ENCODE data around the gene NUP133. TPM values are rescaled to one million over a fixed set of nuclear protein-coding genes. Genes with fewer than 3 reads are reported as not detected.

NUP133 gene
- total RNA-seq, 1 donor from 2014 or later: 9.3 TPM

DNA sequence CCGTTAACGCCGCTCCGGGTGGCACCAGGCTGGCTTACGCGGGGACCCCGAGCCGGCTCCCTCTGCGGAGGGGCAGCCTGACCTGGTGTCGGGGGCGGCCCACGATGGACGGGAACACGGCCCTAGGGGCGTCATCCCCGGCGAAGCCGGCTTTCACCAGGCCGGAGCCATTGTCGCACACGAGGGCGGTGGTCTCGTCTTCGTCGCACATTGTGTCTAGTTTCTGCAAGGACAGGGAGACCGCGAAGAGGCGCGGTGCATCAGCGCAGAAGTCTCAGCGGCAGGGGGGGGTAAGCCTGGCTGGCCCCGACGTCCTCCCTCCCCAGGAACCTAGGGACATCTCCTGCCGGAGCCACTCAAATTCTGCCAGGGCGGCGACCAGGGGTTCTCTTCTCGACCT, 75.2 kb downstream of the NUP133 start:
- Histone ChIP-seq H3K9me3 (no peaks in the 10 kb centered on the region), H3K36me3 (no peaks in the 10 kb centered on the region), H3K27ac (no peak overlapping the region), H3K4me1 (peaks cover 5 to 21% of the 10 kb centered on the region in 2 donors), H3K27me3 (peaks cover 22% of the 10 kb centered on the region), H3K4me3 (peak overlapping the region in 1 of 2 donors; percentile 43)
- TF ChIP-seq, protein P1, sequence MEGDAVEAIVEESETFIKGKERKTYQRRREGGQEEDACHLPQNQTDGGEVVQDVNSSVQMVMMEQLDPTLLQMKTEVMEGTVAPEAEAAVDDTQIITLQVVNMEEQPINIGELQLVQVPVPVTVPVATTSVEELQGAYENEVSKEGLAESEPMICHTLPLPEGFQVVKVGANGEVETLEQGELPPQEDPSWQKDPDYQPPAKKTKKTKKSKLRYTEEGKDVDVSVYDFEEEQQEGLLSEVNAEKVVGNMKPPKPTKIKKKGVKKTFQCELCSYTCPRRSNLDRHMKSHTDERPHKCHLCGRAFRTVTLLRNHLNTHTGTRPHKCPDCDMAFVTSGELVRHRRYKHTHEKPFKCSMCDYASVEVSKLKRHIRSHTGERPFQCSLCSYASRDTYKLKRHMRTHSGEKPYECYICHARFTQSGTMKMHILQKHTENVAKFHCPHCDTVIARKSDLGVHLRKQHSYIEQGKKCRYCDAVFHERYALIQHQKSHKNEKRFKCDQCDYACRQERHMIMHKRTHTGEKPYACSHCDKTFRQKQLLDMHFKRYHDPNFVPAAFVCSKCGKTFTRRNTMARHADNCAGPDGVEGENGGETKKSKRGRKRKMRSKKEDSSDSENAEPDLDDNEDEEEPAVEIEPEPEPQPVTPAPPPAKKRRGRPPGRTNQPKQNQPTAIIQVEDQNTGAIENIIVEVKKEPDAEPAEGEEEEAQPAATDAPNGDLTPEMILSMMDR (IDR thresholded peaks at IDR 0.05): no peak
- no peak for DNase-seq (ENCODE audit: low spot score in 2 of 2)
- intact Hi-C loops (cut with DNase I): no loop called here

DNA sequence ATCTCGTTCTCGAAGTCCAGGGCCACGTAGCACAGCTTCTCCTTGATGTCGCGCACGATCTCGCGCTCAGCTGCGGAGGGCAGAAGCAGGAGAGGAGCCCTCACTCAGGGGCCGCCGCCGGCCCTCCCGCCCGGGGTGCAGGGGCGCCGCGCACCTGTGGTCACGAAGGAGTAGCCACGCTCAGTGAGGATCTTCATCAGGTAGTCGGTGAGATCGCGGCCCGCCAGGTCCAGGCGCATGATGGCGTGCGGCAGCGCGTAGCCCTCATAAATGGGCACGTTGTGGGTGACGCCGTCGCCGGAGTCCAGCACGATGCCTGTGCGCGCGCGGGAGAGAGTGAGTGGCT, 76.1 kb downstream of the NUP133 start:
- intact Hi-C loops (cut with DNase I): no loop called here
- peak overlapping the region; percentile 28 to 43 for H3K4me3 ChIP-seq

DNA sequence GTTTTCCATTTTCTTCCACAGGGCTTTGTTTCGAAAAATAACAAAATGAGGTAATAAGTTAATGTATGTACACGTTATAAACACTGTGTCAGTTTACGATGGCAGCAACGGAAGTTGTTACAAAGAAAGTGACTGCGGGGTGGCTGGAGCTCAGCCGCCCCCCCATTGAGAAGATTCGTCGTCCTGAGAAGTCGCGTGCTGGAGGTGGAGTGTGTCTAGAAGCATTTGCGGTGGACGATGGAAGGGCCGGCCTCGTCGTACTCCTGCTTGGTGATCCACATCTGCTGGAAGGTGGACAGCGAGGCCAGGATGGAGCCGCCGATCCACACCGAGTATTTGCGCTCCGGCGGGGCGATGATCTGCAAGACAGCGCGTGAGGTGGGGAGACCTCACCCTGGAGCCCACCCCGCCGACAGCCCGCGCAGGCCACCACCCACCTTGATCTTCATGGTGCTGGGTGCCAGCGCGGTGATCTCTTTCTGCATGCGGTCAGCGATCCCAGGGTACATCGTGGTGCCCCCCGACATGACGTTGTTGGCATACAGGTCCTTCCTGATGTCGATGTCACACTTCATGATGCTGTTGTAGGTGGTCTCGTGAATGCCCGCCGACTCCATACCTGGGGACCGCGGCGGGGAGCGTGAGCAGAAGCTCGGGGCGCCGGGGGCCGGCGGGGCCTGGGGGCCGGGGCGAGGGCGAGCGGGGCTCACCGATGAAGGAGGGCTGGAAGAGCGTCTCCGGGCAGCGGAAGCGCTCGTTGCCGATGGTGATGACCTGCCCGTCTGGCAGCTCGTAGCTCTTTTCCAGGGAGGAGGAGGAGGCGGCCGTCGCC, 76.6 kb downstream of the NUP133 start:
- Histone ChIP-seq H3K27me3 (peaks cover 22% of the 10 kb centered on the region), H3K27ac (no peak overlapping the region), H3K4me3 (peak overlapping the region; percentile 28 to 43), H3K9me3 (no peaks in the 10 kb centered on the region), H3K4me1 (peaks cover 5 to 21% of the 10 kb centered on the region in 2 donors), H3K36me3 (no peaks in the 10 kb centered on the region)
- TF ChIP-seq, protein P1 (IDR thresholded peaks at IDR 0.05): no peak
- intact Hi-C loops (cut with DNase I): no loop called here
- no peak for DNase-seq (ENCODE audit: low spot score in 2 of 2)

More for the DNA sequence above, 76.1 kb downstream of the NUP133 start:
- Histone ChIP-seq H3K9me3 (no peaks in the 10 kb centered on the region), H3K4me1 (peaks cover 5 to 21% of the 10 kb centered on the region in 2 donors), H3K27ac (no peak overlapping the region), H3K36me3 (no peaks in the 10 kb centered on the region), H3K27me3 (peaks cover 22% of the 10 kb centered on the region)
- TF ChIP-seq, protein P1 (IDR thresholded peaks at IDR 0.05): no peak
- DNase-seq (ENCODE audit: low spot score in 2 of 2): no peak

DNA sequence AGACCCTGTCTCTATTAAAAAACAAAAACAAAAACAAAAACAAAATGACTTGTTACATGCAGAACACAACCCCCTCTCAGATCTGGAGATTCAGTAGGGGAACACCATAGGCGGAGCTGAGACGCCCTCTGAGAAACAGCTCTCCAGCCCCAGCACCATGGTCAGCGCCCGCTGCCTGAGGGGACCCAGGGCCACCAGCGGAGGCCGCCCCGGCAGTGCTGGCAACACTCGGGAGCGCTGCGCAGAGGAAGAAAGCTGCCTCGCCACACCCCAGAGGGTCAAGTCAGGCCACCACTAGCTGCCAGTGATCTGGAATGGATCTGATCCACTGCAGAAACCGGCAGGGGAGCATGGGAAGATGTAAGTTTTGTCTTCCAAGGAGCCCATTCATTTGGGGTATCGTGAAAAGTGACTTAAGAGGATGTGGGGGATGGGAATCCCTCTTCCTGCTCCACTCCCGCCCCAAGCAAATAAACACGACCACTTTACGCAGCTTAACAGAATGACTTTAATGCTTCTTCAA, 77.3 kb downstream of the NUP133 start:
- TF ChIP-seq, protein P1 (IDR thresholded peaks at IDR 0.05): no peak
- Histone ChIP-seq H3K9me3 (no peaks in the 10 kb centered on the region), H3K27ac (no peak overlapping the region), H3K36me3 (no peaks in the 10 kb centered on the region), H3K27me3 (peaks cover 22% of the 10 kb centered on the region), H3K4me1 (peaks cover 5 to 21% of the 10 kb centered on the region in 2 donors), H3K4me3 (peak overlapping the region in 1 of 2 donors; percentile 28)
- DNase-seq (ENCODE audit: low spot score in 2 of 2): no peak
- intact Hi-C loops (cut with DNase I): no loop called here

DNA sequence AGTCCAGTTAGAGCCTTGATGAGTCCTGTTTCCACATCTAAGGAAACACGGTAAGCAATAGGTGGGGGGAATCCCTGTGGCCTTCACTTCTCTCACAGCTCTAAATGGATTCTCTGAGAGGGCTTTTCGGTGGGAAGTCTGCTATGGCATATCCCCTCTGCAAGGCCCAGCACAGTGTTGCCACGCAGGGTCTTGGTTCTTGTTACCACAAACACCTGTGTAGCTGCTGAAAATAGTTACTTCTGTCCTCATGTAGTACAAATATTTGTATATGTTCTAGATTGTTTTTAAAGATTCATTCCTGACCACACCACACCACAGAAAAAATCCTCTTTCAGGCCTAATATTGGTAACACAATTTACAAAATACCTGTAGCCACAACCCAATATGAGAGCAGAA, 79.9 kb downstream of the NUP133 start:
- no peaks in the 10 kb centered on the region for H3K36me3 ChIP-seq
- H3K27ac ChIP-seq: no peak overlapping the region
- intact Hi-C loops (cut with DNase I): no loop called here
- peaks cover 5 to 17% of the 10 kb centered on the region in 2 donors for H3K4me1 ChIP-seq
- H3K4me3 ChIP-seq: no peak overlapping the region
- DNase-seq (ENCODE audit: low spot score in 2 of 2): no peak
- no peaks in the 10 kb centered on the region for H3K9me3 ChIP-seq
- TF ChIP-seq, protein P1 (IDR thresholded peaks at IDR 0.05): no peak
- peaks cover 18% of the 10 kb centered on the region for H3K27me3 ChIP-seq
